Thyroid gland (tissue), 4 donors: ENCODE measurements around the gene PPIL1.

Source experiments
- POLR2A ChIP-seq, 2 donors: fragments of 450-650 bp; IDR thresholded peaks; one replicate each; pipeline ENCODE4 v1.6.1; 2017; ENCODE audit warnings: antibody characterized with exemption in 2 of 2, mild to moderate bottlenecking in 2 of 2, moderate library complexity in 1 of 2
- TF ChIP-seq, protein P1 (sequence below), 6 experiments: fragments of 200-600 bp in 3 of 6; fragments of 450-650 bp in 3 of 6; sonication (generic) in 3 of 6; IDR thresholded peaks; one replicate each; pipeline ENCODE4 v1.5.1; 2016 to 2019; ENCODE audit warnings: antibody characterized with exemption in 6 of 6, mild to moderate bottlenecking in 2 of 6, inconsistent platforms in 1 of 6, moderate library complexity in 1 of 6

DNA sequence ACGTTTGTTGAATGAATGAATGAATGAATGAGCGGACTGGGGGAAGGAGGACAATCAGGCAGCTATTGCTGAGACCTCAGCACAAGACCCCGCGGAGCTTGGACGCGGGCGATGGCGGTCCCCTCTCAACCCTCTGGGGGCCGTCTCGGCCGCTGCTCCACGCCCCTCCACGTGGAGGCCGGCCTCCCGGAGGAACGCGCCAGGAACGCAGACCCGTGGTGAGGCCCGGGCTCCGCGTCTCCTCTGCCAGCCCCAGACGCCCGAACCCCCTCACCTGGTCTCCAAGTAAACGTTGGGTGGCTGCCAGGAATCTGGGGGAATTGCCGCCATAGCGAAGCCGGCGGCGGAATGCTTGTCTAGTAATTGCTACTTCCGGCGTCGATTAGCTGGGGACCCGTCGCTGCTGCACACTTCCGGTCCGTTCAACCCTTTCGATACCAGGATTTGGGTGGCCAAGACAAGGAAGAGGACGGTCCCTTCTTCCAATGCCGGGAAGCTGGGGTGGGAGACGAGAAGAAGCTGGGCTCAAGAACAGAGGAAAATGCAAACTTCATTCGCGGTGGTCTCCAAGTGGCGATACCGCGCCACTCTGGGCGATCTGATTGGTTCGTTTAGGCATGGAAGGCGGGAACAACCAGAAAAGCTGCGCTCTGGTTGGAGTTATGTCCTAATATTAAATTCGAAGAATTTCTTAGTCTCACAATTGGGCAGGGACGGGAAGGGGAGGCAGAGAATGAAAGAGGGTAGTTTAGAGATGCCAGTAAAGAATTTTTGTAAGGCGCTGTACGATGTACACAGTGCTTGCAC lies at the start of gene PPIL1:
- peak in 1 of 2 donors; percentile 65 for TF ChIP-seq POLR2A (IDR thresholded peaks at IDR 0.05)
- TF ChIP-seq, protein P1, sequence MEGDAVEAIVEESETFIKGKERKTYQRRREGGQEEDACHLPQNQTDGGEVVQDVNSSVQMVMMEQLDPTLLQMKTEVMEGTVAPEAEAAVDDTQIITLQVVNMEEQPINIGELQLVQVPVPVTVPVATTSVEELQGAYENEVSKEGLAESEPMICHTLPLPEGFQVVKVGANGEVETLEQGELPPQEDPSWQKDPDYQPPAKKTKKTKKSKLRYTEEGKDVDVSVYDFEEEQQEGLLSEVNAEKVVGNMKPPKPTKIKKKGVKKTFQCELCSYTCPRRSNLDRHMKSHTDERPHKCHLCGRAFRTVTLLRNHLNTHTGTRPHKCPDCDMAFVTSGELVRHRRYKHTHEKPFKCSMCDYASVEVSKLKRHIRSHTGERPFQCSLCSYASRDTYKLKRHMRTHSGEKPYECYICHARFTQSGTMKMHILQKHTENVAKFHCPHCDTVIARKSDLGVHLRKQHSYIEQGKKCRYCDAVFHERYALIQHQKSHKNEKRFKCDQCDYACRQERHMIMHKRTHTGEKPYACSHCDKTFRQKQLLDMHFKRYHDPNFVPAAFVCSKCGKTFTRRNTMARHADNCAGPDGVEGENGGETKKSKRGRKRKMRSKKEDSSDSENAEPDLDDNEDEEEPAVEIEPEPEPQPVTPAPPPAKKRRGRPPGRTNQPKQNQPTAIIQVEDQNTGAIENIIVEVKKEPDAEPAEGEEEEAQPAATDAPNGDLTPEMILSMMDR (IDR thresholded peaks at IDR 0.05): peak in 2 of 6 experiments; percentile 5 to 15
